Cerebellar cortex (tissue), 1 donor: ENCODE measurements around the gene CLMN.

Experiments
- DNase-seq: peaks from one replicate; pipeline ENCODE4 v3.0.0-alpha.2; 2015; ENCODE audit warnings: low spot score

CLMN gene, protein sequence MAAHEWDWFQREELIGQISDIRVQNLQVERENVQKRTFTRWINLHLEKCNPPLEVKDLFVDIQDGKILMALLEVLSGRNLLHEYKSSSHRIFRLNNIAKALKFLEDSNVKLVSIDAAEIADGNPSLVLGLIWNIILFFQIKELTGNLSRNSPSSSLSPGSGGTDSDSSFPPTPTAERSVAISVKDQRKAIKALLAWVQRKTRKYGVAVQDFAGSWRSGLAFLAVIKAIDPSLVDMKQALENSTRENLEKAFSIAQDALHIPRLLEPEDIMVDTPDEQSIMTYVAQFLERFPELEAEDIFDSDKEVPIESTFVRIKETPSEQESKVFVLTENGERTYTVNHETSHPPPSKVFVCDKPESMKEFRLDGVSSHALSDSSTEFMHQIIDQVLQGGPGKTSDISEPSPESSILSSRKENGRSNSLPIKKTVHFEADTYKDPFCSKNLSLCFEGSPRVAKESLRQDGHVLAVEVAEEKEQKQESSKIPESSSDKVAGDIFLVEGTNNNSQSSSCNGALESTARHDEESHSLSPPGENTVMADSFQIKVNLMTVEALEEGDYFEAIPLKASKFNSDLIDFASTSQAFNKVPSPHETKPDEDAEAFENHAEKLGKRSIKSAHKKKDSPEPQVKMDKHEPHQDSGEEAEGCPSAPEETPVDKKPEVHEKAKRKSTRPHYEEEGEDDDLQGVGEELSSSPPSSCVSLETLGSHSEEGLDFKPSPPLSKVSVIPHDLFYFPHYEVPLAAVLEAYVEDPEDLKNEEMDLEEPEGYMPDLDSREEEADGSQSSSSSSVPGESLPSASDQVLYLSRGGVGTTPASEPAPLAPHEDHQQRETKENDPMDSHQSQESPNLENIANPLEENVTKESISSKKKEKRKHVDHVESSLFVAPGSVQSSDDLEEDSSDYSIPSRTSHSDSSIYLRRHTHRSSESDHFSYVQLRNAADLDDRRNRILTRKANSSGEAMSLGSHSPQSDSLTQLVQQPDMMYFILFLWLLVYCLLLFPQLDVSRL

DNA sequence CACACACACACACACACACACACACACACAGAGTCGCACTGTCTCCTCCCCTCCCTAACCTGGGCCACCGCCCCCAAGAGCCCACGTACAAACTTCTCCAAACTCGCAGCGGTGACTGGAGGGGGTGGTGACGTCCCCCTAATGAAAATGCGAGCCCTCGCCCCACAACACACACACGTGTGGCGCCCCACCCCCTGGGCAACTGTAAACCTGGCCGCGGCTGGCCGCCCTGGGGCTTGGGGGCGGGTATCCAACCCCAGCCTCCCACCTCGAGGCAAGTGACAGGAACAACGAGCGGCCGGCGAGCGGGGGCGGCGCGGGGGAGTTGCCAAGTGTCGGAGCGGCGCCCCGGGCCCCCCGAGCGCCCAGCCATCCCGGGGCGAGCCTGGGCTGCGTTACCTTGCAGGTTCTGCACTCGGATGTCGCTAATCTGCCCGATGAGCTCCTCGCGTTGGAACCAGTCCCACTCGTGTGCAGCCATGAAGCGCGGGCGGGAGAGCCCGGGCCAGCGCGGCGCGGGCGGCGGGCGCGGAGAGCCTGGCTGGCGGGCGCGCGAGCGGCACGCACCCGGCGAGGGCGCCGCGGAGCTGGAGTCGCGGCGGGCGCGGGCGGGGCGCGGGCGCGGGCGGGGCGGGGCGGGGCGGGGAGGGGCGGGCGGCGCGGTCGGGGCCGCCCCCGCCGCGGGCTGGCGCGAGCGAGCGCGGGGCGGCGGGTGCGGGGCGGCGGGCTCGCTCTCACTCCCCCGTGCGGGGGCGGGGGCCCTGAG lies at the start of gene CLMN:
TSS of gene CLMN (minus strand) at position 597 of the 766 bp plus-strand sequence. CDS start at position 481, 116 bp downstream.
- no peak for DNase-seq

DNA sequence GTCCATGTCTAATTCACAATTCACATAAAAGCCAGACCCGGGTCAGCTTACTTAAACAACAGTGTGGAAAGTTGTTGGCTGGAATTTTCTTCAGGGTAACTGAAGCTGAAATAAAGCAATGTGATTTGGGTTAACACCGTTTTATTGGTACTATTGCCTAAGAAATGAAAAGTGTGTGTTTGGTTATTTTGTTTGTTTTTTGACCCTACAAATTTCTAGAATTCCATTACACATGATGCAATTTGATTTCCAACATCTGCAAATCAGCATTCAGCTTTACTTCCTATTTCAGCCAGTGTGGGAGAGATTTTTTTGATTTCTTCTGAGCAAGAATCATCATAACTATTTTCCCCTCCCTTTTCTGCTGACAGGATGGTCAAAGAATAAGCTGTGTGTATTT lies 45.7 kb upstream of the CLMN start:
- DNase-seq: no peak

DNA sequence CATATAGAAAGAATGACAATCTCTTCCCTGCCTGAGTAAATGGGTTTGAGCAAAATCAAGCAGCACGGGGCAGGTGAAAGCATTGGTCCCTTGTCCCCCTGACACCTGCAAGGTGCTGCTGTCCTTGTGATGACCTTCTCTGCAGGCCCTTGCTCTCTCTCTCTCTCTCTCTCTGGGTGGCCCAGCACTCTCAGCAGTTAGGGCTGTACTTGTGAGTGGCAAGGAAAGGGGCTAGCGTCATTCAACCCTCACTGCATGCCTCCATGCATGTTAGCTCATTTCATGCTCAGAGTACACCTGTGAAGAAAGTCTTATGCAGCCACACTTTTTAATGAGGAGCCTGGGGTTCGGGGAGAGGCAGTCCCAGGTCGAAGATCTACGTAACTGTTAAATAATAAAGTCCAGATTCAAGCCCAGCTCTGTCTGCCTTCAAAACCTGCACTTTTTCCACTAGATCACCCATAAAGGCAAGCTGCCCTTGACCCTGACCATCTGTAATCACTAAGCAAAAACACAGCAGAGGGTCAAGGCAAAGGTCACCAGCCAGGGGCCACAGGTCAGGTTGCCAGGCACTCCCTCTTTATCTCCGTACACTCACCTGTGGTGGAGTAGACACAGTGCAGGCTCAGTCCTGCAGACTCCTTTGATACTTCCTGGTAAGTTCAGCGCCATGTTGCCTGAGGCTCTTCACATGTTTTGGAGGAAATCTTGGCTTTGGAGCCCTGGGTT lies 44.9 kb upstream of the CLMN start:
- no peak for DNase-seq

DNA sequence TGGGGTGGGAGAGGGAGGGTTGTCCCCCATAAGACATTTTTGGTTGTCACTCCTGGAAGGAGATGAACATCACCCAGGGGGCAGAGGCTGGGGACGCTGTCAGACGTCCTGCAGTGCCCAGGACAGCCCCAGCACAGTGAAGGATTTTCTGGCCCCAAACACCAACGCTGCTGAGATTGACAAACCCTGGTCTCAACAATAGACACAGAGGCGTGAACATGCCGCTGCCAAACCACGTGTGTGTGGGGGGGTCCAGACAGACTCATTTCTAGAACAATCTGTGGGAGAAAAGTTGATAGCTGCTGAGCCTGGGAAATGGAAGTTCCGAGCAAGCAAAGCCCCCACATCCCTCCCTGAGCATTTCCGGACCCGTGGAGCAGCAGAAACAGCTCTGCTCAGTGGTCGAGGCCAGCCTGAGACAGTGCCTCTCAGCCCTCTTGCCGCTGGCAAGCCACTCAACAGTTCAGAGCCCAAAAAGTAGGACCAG lies 43.8 kb upstream of the CLMN start:
- DNase-seq: no peak

DNA sequence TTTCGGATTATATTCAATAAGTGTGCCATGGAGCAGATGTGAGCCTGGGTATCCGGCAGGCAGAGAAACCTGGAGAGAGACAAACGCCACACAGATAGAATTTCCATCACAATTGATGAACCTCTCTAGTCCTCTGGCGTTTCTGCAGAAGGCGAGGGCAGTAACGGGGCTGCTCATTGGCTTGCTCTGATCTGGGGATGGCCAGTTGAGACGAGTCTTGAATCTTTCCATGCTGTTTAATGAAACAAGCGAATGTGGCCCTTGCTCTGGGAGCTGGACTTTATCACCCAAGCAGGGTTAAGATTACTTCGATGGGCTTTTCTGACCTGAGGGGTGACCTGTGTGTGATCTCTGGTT lies 42.4 kb upstream of the CLMN start:
- no peak for DNase-seq

DNA sequence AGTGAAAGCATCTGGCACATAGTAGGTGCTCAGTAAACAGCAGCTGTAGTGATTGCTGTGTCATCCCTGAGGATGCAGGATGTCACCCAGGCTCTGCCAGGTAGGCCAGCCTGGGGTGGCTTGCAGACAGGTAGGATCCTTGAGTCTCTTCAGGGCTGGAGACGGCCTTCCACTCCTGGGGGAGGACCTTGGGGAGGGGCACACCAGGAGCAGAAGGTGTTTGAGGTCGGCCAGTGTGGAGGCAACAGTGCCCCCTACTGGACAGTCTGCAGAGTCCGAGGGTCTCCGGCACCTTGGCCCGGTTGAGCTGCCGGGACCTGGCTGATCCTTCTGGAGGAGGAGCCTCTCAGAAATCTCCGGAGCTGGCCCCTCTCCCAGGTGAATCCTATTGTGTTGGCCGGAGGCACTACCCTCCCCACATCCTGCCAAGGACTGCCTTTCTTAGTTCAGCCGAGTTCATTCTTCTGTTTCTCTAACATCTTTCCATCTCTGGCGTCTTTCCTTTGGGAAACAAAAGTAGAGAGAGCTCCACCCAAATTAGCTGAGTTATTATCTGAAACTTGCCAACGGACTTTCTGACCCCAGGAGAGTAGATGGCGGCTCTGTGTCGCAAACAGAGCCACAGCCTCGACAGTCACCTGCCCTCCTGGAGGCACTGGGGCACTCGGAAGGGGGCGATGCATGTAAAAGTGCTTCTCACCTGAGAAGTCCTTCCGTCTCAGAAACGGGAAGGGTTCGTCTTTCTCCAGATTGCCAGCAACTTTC lies 41.8 kb upstream of the CLMN start:
- DNase-seq: no peak

DNA sequence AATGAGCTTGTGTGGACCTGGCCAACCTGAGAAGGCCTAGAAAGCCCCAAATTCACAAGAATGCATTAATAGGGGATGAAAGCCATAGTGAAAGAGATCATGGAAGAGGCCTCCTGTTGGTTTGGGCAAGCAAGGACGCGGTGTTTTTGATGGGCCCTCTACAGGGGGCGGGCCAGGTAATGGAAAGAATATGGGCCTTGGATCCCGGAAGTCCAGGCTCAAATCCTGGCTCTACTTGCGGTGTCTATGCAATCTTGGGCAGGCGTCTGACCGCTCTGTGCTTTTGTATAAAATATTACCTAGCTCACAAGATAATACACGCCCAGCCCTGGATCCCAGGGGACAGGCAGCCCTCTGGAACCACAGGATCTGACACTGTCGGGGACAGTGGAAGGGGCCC lies 41.1 kb upstream of the CLMN start:
- DNase-seq: no peak

DNA sequence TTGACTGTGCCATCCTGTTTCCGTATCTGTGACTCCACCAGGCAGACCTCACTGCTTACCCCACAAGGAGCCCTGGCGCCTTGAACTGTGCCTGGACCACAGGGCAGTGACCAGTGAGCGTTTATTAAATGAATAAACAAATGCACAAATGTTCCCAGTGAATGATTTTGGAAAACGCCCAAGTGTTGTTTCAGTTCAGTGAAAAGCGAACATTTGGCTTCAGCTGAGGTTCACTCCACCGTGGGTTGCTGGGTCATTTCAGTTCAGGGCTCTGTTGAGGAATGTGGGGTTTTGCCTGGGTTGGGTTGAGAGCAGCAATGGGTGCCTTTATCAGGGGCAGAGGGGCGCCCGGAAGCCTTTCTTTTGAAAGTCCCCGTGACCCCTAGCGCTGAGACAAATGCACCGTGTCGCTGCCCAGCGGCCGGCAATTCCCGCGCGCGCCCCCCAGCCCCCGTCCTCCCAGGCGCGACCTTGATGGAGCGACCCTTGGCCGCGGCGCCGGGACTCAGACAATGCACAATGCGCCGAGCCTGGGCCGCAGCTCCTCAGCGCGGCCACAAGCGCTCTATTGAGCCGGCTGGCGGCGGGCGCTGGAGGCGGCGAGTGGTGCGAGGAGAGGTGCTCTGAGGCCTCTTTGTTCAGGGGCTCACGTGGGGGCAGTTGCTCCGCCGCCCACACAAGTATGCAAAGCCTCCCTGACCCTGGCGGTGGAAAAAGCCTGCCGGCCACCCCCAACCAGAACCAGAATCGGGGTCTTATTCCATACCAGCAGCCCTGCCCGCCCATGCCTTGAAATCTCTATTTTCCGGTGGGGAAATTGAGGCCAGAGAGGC lies 40.5 kb upstream of the CLMN start:
- peak; percentile 2 for DNase-seq

DNA sequence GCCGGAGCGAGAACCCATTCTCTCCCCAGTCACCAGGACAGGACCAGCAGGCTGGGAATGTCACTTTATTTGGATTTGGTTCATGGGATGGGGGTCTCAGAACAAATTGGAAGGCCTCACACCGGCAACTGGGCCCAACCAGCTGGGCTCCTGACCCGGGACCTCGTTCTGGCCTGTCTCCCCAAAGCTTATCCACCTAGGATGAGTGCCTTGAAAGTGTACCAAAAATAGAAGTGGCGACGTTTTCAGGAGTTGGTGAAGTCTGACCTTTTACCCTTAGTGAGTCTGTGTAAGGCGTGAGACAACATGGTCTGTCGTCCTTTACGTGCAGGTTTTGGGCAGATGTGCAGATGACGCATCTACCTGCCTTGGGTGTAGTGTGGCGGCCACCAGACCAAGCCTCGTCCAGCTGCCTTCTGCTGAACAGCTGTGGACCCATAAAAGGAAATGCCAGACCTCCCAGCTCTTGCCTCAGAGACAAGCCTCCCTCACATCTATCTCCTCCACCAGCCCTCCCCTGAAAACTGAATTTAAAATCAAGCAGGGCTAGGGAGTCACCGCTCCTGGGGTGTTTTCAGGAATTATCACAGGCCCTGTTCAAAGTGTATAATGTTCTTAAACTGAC lies 36.6 kb upstream of the CLMN start:
- DNase-seq: no peak

DNA sequence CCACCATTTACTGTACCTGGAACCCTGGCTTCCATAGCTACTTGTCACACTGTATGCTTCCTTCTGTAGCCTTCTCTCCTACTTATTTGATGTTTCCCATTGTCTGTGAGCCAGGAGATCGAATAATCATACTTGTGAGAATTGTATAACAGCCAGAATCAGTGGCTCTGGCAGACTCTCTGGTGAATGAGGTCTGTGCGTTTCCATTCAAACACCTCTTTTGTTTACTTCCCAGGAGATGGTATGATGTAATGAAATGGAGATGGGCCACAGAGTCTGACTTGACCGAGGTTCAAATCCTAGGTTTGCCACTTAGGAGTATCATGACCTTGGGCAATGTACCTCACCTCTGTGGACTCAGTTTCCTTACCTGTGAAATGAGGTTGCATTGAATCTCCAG lies 35.7 kb upstream of the CLMN start:
- DNase-seq: no peak

DNA sequence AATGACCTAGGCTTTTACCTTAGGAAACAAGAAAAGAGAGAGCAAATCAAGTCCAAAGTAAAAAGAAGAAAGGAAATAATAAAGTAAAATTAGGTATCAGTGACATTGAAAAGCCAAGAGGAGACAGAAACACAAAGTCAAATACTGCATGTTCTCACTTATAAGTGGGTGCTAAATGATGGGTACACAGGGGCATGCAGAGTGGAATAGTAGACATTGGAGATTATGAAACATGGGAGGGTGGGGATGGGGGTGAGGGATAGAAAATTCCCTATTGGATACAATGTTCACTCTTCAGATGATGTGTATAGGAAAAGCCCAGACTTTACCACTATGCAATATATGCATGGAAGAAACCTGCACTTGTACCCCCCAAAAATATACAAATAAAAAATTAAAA lies 35.1 kb upstream of the CLMN start:
- no peak for DNase-seq

DNA sequence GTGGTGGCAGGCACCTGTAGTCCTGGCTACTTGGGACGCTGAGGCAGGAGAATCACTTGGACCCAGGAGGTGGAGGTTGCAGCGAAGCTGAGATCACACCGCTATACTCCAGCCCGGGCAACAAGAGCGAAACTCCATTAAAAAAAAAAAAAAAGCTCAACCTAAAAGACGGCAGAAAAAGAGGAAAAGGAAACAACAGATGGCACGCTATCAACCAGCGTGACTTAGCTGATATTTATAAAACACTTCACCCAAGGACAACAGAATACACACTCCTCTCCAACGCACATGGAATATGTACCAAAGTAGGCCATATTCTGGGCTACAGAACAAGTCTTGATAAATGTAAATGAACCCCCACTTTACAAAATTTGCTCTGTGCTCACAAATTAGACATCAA lies 34.0 kb upstream of the CLMN start:
- no peak for DNase-seq

DNA sequence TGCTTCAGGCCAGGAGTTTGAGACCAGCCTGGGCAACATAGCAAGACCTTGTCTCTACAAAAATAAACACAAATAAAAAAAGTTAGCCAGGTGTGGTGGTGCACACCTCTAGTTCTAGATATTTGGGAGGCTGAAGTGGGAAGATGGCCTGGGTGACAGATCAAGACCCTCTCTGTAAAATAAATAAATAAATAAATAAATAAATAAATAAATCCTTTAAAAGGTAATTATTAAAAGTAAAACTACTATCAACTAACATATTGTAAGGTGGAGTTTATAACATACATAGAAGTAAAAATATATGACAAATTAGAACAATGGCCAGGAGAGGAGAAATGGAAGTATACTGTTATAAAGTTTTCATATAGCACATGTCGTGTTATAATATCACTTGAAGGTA lies 33.3 kb upstream of the CLMN start:
- no peak for DNase-seq

DNA sequence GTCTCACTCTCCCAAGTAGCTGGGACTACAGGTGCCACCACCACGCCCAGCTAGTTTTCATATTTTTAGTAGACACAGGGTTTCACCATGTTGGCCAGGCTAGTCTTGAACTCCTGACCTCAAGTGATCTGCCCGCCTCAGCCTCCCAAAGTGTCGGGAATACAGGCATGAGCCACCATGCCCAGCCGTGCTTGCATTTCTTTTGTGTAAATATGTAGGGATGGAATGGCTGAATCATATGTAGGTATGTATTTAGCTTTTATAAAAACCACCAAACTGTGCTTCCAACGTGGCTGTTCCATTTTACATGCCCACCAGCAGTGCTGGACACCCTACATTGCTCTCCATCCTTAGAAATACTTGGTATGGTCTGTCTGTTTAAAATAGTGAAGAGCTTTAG lies 32.8 kb upstream of the CLMN start:
- no peak for DNase-seq

DNA sequence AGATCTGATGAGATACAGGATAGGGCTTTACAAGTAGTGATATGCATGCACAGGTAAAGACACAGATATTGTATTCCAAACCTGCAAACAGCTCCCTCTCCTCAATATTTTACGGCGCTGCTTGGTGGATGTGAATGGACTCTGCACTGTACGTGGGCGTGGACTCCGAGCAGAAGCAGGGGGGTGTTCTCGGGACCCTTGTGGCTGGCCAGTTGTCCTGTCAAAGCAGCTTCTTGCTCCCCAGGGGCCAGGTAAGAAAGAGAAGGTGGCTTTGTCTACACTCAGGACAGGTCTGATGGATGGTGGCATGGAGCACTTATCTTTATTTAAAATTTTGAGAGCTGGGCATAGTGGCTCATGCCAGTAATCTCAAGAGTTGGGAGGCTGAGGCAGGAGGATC lies 29.5 kb upstream of the CLMN start:
- no peak for DNase-seq

DNA sequence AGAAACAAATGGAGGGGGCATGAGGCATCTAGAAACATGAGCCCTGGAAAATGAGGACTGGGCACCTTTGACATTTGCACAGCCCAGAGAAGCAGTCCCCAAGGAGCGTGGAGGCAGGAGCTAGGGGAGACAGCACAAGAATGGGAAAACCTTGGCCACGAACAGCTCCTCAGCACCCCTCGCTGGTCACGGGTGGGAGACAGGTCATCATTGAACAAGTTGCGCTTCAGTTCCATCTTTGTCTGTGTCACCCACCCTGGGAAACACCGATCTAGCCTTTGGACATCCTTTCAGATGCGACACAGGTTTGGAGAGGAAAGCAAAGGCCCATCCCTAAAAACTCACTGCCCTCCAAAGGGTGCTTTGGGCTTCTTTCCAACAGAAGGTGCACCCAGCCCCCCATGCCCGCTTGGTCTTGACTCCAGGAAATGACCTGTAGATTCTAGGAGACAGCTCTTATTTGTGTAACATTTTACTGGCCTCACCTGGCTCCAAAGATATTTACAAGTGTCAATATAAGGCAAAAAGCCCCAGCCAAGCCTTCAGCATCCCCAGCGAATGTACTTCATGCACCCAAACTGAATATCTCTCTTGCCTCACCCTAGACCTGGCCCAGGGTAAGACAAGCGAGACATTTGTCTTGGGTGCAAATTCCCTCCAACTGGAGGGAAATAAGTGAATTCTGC lies 28.8 kb upstream of the CLMN start:
- no peak for DNase-seq

DNA sequence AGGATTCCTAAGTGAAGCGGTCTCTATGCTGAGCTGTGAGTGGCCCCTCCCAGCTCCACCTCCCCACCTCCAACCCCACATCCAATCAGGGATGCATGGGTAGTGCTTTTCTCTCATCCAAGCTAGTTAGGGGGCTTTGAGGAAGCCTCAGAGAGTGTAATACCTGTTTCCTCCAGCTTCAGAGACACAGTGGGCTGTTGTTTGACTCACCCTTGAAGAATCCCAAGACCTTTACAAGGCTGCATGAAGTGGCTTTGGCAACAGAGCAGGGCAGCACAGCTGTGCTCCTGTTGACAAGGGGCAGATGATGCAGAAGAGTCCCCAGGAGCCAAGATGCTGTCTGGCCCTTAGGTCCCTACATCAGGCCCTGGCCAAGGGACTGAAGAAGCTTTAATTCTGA lies 27.1 kb upstream of the CLMN start:
- no peak for DNase-seq

DNA sequence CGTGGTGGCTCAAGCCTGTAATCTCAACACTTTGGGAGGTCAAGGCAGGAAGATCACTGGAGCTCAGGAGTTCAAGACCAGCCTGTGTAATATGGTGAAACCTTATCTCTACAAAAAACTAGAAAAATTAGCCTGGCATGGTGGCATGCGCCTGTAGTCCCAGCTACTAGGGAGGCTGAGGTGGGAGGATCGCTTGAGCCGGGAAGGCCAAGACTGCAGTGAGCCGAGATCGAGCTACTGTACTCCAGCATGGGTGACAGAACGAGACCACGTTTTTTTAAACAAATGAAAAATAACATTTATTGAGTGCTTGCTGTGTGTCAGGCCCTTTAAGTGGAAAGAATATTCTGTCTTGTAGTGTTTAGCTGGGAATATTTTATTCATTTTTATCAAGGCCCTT lies 26.6 kb upstream of the CLMN start:
- DNase-seq: no peak

DNA sequence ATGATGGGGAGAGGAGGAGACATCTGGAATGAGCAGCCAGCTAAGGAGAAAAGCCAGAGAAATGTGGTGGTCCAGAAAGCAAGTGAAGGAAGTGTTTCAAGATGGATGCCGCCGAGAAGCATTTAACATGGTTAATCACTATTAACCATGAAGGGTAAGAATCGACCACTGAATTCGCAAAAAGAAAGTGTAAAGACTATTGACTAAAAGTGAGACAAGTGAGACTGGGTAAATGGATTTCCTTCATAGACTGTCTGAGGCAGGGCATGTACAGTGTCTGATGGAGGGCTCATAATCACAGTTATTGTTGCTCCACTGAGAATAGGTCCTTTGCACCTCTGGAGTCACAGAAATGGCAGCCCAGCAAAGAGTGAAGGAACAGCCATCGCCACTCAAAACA lies 25.3 kb upstream of the CLMN start:
- DNase-seq: no peak
